K562 (cell line): ENCODE data around the gene GOSR1. TPM values are rescaled to one million over a fixed set of nuclear protein-coding genes. Genes with fewer than 3 reads are reported as not detected.
"Not testable (repeated sequence)": the region's sequence is repeated elsewhere in the genome, so short reads cannot be mapped to it uniquely, and the experiment has no call there.

Experiments used
- ATAC-seq: fragments of 200-7000 bp; cut with Tn5 transposase; 3 replicates; pipeline ENCODE4 v1.9.1; 2020; ENCODE audit warnings: moderate library complexity
- BruUV-seq: library from RNA; stranded (reverse); fragments of 400-500 nt; replicated peaks from 2 replicates; lab custom pipeline; 2021; lab: Mats Ljungman, UMichigan
- CTCF ChIA-PET: fragments of 300-600 bp; formaldehyde crosslinking; extraction: SDS; loops from one replicate; lab custom pipeline; 2021; ENCODE audit warnings: low intra/inter-chr PET ratio; lab: Yijun Ruan, JAX
- POLR2A ChIA-PET: fragments of 300-600, 350-650 bp; sonication (Branson Sonifier 250); formaldehyde crosslinking; extraction: SDS; loops from one replicate; lab custom pipeline; 2021; ENCODE audit warnings: antibody characterized with exemption, inconsistent platforms; lab: Yijun Ruan, JAX
- DNase-seq, 4 experiments: peaks; one replicate each; pipeline versions ENCODE4 v3.0.0 to v3.0.0-alpha.2; 2011 to 2018; ENCODE audit warnings: low spot score in 3 of 4, mixed read lengths in 3 of 4; ENCODE audit errors: extremely low read depth in 1 of 4
- FAIRE-seq: peaks from 2 replicates; lab custom pipeline; 2011; peaks lifted over from hg19 to GRCh38; lab: Jason Lieb, UNC
- H2AFZ ChIP-seq: 2 replicates; pipeline ENCODE4 v1.6.0; 2011; ENCODE audit warnings: low read depth, low read length, control low read depth, inconsistent platforms
- H3K27ac ChIP-seq: fragments of 200-600 bp; 3 replicates; pipeline ENCODE4 v1.8.0; 2011; ENCODE audit warnings: low read depth, mild to moderate bottlenecking, control low read depth, inconsistent platforms, low read length, moderate library complexity, mixed read lengths; ENCODE audit errors: extremely low read depth
- H3K27me3 ChIP-seq, 2 experiments: fragments of 300-600 bp in 1 of 2; 2 replicates in 1 of 2; 3 replicates in 1 of 2; pipeline versions ENCODE4 v1.6.0 to v1.8.0; 2011; ENCODE audit warnings: inconsistent platforms in 2 of 2, low read length in 2 of 2, mild to moderate bottlenecking in 1 of 2, mixed read lengths in 1 of 2, moderate library complexity in 1 of 2; ENCODE audit not compliant: control insufficient read depth in 2 of 2, insufficient read depth in 2 of 2
- H3K36me3 ChIP-seq: fragments of 300-600 bp; 3 replicates; pipeline ENCODE4 v1.8.0; 2011; ENCODE audit warnings: mild to moderate bottlenecking, low read length, inconsistent platforms; ENCODE audit not compliant: control insufficient read depth, insufficient read depth
- H3K4me1 ChIP-seq, 2 experiments: fragments of 200-600 bp in 1 of 2; replicated peaks in 1 of 2; 2 replicates in 1 of 2; 3 replicates in 1 of 2; pipeline versions ENCODE4 v1.5.1 to v1.8.0; 2011; ENCODE audit warnings: inconsistent platforms in 2 of 2, low read length in 2 of 2, mild to moderate bottlenecking in 1 of 2, mixed read lengths in 1 of 2, moderate library complexity in 1 of 2; ENCODE audit not compliant: control insufficient read depth in 2 of 2, insufficient read depth in 2 of 2
- H3K4me2 ChIP-seq: 2 replicates; pipeline ENCODE4 v1.6.1; 2011; ENCODE audit warnings: low read length, control low read depth, inconsistent platforms, mixed read lengths; ENCODE audit not compliant: insufficient read depth
- H3K4me3 ChIP-seq: fragments of 200-600 bp; sonication (generic), shearing (Covaris generic); 2 replicates; pipeline ENCODE4 v1.5.1; 2016; ENCODE audit warnings: control low read depth, inconsistent platforms
- H3K79me2 ChIP-seq: fragments of 200-600 bp; 3 replicates; pipeline ENCODE4 v1.8.0; 2011; ENCODE audit warnings: low read length, inconsistent platforms; ENCODE audit not compliant: control insufficient read depth, insufficient read depth
- H3K9ac ChIP-seq, 2 experiments: 2 replicates each; pipeline versions ENCODE4 v1.6.0 to v1.6.1; 2011; ENCODE audit warnings: low read depth in 2 of 2, low read length in 2 of 2, control low read depth in 1 of 2, inconsistent platforms in 1 of 2, mild to moderate bottlenecking in 1 of 2, mixed read lengths in 1 of 2; ENCODE audit not compliant: insufficient read depth in 1 of 2
- H3K9me1 ChIP-seq: one replicate; pipeline ENCODE4 v1.6.0; 2011; ENCODE audit warnings: inconsistent platforms, mild to moderate bottlenecking, low read length, moderate library complexity; ENCODE audit not compliant: control insufficient read depth, insufficient read depth
- H3K9me3 ChIP-seq: replicated peaks from 2 replicates; pipeline ENCODE4 v1.5.1; 2011; ENCODE audit warnings: low read depth, low read length, inconsistent platforms; ENCODE audit not compliant: control insufficient read depth, insufficient read depth
- H4K20me1 ChIP-seq: replicated peaks from 2 replicates; pipeline ENCODE4 v1.6.1; 2011; ENCODE audit warnings: low read length, inconsistent platforms, mixed read lengths; ENCODE audit not compliant: control insufficient read depth, insufficient read depth
- CBX2 ChIP-seq: fragments of 200-600 bp; sonication (generic); IDR thresholded peaks from one replicate; pipeline ENCODE4 v1.6.1; 2012; ENCODE audit warnings: mild to moderate bottlenecking, low read length, inconsistent platforms; ENCODE audit not compliant: insufficient read depth, poor library complexity, severe bottlenecking
- ZNF134 ChIP-seq: fragments of 250-450 bp; sonication (Bioruptor Pico); conservative IDR thresholded peaks from 2 replicates; pipeline ENCODE4 v1.4.0; 2020
- ZNF253 ChIP-seq: fragments of 250-450 bp; sonication (Bioruptor Pico); conservative IDR thresholded peaks from 2 replicates; pipeline ENCODE4 v1.6.1; 2021; ENCODE audit warnings: mild to moderate bottlenecking
- ZNF707 ChIP-seq: fragments of 250-450 bp; sonication (Bioruptor Pico); conservative IDR thresholded peaks from 2 replicates; pipeline ENCODE4 v1.8.0; 2022; ENCODE audit warnings: inconsistent platforms, mild to moderate bottlenecking, moderate library complexity
- WGBS: fragments of 100-300 bp; shearing (Covaris generic); methylation state at CpG from one replicate; pipeline ENCODE4 v1.1.6; 2016; ENCODE audit warnings: low coverage, mixed read lengths; ENCODE audit not compliant: insufficient coverage; ENCODE audit errors: missing lambda C conversion rate; 5-methylcytosine and 5-hydroxymethylcytosine counted together
- in situ Hi-C: fragments of 300-500 bp; cut with MboI; formaldehyde crosslinking; loops from 4 replicates; pipeline ENCODE4 v1.15.0; 2018; ENCODE audit warnings: inconsistent platforms, mixed read lengths
- intact Hi-C: fragments of 100-400 bp; cut with micrococcal nuclease; formaldehyde crosslinking; loops from 2 replicates; pipeline ENCODE4 v1.14.2; 2022
- polyA plus RNA-seq, 8 experiments: library from polyadenylated mRNA; depleted of rRNA in 4 of 8; stranded (reverse) in 5 of 8; unstranded in 3 of 8; fragments of >200 nt; fragmentation: Nextera tagmentation in 2 of 8; fragmentation: Illumina TruSeq in 1 of 8; extraction: Ambion mirVana in 2 of 8; extraction: Trizol in 1 of 8; gene quantifications; 2 replicates each; pipeline versions ENCODE4 v1.2.1 to v1.2.3, GENCODE V29; 2011 to 2014; ENCODE audit warnings: inconsistent platforms in 1 of 8, missing spikeins in 1 of 8
- total RNA-seq, 7 experiments: library from RNA; depleted of rRNA in 6 of 7; stranded (reverse); fragments of >200 nt in 6 of 7; fragmentation: Illumina TruSeq in 2 of 7; extraction: Trizol in 2 of 7; gene quantifications; 2 replicates each; pipeline versions ENCODE4 v1.2.1 to v1.2.3, GENCODE V29; 2011 to 2021; ENCODE audit warnings: low replicate concordance in 1 of 7

GOSR1 gene
- total and polyA plus RNA-seq, 9 of the 15 experiments (the other 6 are each of a cell fraction or from before 2014, with no cell fraction given) = 17.6 to 95.5 (median 33.3) TPM

DNA sequence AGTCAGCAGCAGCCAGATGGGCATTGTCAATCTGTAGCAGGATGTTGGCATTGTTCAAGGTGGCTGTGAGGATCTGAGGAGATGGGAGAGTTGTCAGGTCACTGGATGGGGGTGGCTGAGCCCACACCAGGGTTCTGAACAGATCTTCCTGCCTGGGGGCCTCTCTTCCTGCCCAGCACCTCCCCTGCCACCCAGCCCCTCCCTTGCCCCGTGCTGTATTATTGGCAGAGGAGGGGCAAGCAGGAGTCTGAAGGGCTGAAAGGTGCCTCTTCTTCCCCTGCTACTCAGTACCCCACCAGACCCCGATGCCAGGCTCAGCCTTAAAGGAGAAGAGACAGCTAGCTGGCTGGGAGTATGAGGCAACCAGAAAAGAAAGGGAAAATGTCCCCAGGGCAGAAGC is 93.0 kb downstream of the GOSR1 start:
- in situ Hi-C loops (no loop called here), intact Hi-C loops (no loop called here)
- Histone ChIP-seq H3K36me3 (no peaks in the 10 kb centered on the region), H3K9me3 (no peaks in the 10 kb centered on the region), H3K79me2 (no peaks in the 10 kb centered on the region), H3K27me3 (peaks cover 6 to 68% of the 10 kb centered on the region in 2 experiments; a peak in 4 of 5 replicates), H2AFZ (no peak overlapping the region), H3K4me1 (peaks cover 0 to 5% of the 10 kb centered on the region in 2 experiments; a peak in 1 of 5 replicates), H3K9ac (no peak overlapping the region), H3K27ac (no peak overlapping the region), H3K9me1 (no peaks in the 10 kb centered on the region), H4K20me1 (no peaks in the 10 kb centered on the region; the same call in none of the 2 replicates), H3K4me2 (no peak overlapping the region), H3K4me3 (no peak overlapping the region)
- TF ChIP-seq ZNF134 (CRISPR knock-in tag) (no peak), ZNF707 (CRISPR knock-in tag) (no peak), ZNF253 (CRISPR knock-in tag) (no peak)
- WGBS = 0% methylated on average over 2 of the region's 2 CpGs
- POLR2A ChIA-PET = no interaction called here
- FAIRE-seq = no peak
- DNase-seq = no peak
- no peak for ATAC-seq
- no TSS peak for BruUV-seq
- CTCF ChIA-PET = no interaction called here

GRCh38 chr17:30570596-30571265 is 93.5 kb downstream of the GOSR1 start:
- Histone ChIP-seq H3K9ac (no peak overlapping the region), H3K9me1 (no peaks in the 10 kb centered on the region), H3K9me3 (no peaks in the 10 kb centered on the region), H3K4me2 (no peak overlapping the region), H3K4me3 (no peak overlapping the region), H3K4me1 (peaks cover 0 to 5% of the 10 kb centered on the region in 2 experiments; a peak in 1 of 5 replicates), H3K79me2 (no peaks in the 10 kb centered on the region), H2AFZ (no peak overlapping the region), H3K27me3 (peaks cover 6 to 73% of the 10 kb centered on the region in 2 experiments; a peak in 4 of 5 replicates), H3K27ac (no peak overlapping the region), H4K20me1 (no peaks in the 10 kb centered on the region; the same call in none of the 2 replicates), H3K36me3 (no peaks in the 10 kb centered on the region)
- FAIRE-seq (no peak), DNase-seq (no peak), ATAC-seq (no peak)
- no TSS peak for BruUV-seq
- ChIA-PET POLR2A (no interaction called here), CTCF (no interaction called here)
- intact Hi-C loops = no loop called here
- TF ChIP-seq CBX2 = no peak
- 0% methylated on average over 8 of the region's 9 CpGs for WGBS
- in situ Hi-C loops = no loop called here

DNA sequence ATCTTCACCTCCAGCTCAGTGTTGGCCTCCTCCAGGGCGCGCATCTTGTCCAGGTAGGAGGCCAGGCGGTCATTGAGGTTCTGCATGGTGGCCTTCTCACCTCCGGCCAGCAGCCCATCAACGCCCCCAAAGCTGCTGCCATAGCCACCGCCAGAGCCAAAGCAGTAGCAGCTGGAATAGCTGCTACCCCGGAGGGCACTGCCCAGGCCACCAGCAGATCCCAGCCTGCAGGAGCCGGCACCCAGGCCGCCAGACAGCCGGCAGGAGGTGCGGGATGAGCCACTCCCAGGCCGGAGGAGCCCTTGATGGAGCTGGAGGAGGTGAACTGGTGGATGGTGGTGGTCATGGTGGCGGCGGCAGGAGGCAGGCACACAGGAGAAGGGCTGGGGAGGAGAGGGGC is 94.2 kb downstream of the GOSR1 start:
- FAIRE-seq, DNase-seq, BruUV-seq, H4K20me1 ChIP-seq, H3K79me2 ChIP-seq, POLR2A ChIA-PET, in situ Hi-C loops, H3K27ac ChIP-seq, ATAC-seq, H3K4me2 ChIP-seq, H3K9me3 ChIP-seq, CTCF ChIA-PET, H3K9ac ChIP-seq, H3K4me1 ChIP-seq, intact Hi-C loops, H3K36me3 ChIP-seq, H3K4me3 ChIP-seq, H3K9me1 ChIP-seq, H2AFZ ChIP-seq: not testable (repeated sequence)
- peaks cover 6 to 72% of the 10 kb centered on the region in 2 experiments; a peak in 4 of 5 replicates for H3K27me3 ChIP-seq
- WGBS = 2% methylated on average over 12 of the region's 14 CpGs
